ENCODE data around the gene PCDH9.

The PCDH9 gene

DNA sequence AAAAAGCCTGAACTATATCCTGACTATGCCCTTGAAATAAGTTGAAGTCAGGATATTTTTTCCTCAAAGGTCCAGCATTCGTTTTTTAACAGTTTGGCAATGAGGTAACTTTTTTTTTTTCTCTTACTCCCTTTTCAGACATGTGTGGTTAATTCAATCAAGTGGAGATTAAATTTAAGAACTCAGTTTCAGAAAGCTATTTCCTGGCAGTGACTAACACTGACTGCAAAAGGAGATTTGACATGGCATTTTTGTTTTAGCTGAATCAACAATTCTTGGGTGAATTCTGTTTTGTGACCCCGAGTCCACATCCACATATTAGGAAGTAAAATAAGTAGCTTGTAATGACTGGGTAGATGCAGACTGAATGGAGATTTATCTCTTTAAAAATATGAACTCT lies 716.4 kb downstream of the PCDH9 start:
- no peak overlapping the region for H3K4me3 ChIP-seq (ENCODE audit: low read depth, low read length, poor library complexity, severe bottlenecking)
- no peaks in the 10 kb centered on the region for H3K9me2 ChIP-seq (ENCODE audit: low read depth, low read length)
- no peak for TF ChIP-seq EZH2 (IDR thresholded peaks at IDR 0.05; ENCODE audit: borderline replicate concordance, low read length)
- TF ChIP-seq, protein P1, sequence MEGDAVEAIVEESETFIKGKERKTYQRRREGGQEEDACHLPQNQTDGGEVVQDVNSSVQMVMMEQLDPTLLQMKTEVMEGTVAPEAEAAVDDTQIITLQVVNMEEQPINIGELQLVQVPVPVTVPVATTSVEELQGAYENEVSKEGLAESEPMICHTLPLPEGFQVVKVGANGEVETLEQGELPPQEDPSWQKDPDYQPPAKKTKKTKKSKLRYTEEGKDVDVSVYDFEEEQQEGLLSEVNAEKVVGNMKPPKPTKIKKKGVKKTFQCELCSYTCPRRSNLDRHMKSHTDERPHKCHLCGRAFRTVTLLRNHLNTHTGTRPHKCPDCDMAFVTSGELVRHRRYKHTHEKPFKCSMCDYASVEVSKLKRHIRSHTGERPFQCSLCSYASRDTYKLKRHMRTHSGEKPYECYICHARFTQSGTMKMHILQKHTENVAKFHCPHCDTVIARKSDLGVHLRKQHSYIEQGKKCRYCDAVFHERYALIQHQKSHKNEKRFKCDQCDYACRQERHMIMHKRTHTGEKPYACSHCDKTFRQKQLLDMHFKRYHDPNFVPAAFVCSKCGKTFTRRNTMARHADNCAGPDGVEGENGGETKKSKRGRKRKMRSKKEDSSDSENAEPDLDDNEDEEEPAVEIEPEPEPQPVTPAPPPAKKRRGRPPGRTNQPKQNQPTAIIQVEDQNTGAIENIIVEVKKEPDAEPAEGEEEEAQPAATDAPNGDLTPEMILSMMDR (IDR thresholded peaks at IDR 0.05; ENCODE audit: low read length) = no peak
- no peaks in the 10 kb centered on the region for H4K20me1 ChIP-seq (ENCODE audit: insufficient read depth, low read length)
- no peaks in the 10 kb centered on the region for H3K79me2 ChIP-seq (ENCODE audit: insufficient read depth, low read length)
- H3K27ac ChIP-seq (ENCODE audit: low read depth, low read length, poor library complexity, severe bottlenecking) = peak overlapping the region; percentile 2
- H3K4me1 ChIP-seq (ENCODE audit: insufficient read depth, low read length, severe bottlenecking) = peaks cover 18% of the 10 kb centered on the region
- no peaks in the 10 kb centered on the region for H3K27me3 ChIP-seq (ENCODE audit: insufficient read depth, low read length)
- H3K9ac ChIP-seq (ENCODE audit: low read length) = no peak overlapping the region
- no peaks in the 10 kb centered on the region for H3F3A ChIP-seq (ENCODE audit: insufficient read depth, low read length)
- H3K9me3 ChIP-seq (ENCODE audit: low read length) = peaks cover 7% of the 10 kb centered on the region; the same call in 1 of the 2 replicates
- H2AFZ ChIP-seq (ENCODE audit: low read length) = peak overlapping the region; percentile 83
- no peaks in the 10 kb centered on the region for H3K36me3 ChIP-seq (ENCODE audit: insufficient read depth, low read length)
- no peak overlapping the region for H3K4me2 ChIP-seq (ENCODE audit: low read length)

DNA sequence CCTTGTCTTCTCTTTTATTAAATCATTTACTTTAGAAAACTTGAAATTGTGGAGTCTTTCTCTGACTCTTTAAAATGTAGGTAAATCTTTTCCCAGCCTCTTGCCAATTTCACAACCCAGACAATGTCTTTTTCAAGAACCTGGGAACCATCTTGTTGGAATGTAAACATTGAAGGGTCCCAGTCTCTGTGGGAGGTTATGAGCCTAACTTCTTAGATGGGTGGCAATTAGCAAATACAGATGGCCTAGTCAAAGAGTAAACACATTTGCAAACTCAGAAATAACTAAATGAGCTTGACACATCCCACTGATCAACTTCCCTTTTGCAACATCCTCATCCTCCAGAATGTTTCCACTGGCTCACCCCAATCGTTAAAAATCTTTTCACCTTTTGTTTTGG lies 721.0 kb downstream of the PCDH9 start:
- Histone ChIP-seq H3F3A (ENCODE audit: insufficient read depth, low read length) (no peaks in the 10 kb centered on the region), H3K4me1 (ENCODE audit: insufficient read depth, low read length, severe bottlenecking) (peaks cover 10% of the 10 kb centered on the region), H2AFZ (ENCODE audit: low read length) (0 out of 2 replicates have a peak overlapping the region, but pooled peaks have one; percentile 70), H3K79me2 (ENCODE audit: insufficient read depth, low read length) (no peaks in the 10 kb centered on the region), H3K4me3 (ENCODE audit: low read depth, low read length, poor library complexity, severe bottlenecking) (no peak overlapping the region), H3K9ac (ENCODE audit: low read length) (no peak overlapping the region), H3K27ac (ENCODE audit: low read depth, low read length, poor library complexity, severe bottlenecking) (no peak overlapping the region), H3K36me3 (ENCODE audit: insufficient read depth, low read length) (0 out of 2 replicates have a peak, but pooled peaks cover 3% of the 10 kb centered on the region), H3K9me3 (ENCODE audit: low read length) (peaks cover 21% of the 10 kb centered on the region), H3K9me2 (ENCODE audit: low read depth, low read length) (no peaks in the 10 kb centered on the region), H3K4me2 (ENCODE audit: low read length) (no peak overlapping the region), H3K27me3 (ENCODE audit: insufficient read depth, low read length) (no peaks in the 10 kb centered on the region), H4K20me1 (ENCODE audit: insufficient read depth, low read length) (no peaks in the 10 kb centered on the region)
- TF ChIP-seq, protein P1 (IDR thresholded peaks at IDR 0.05; ENCODE audit: low read length) = no peak
- TF ChIP-seq EZH2 (IDR thresholded peaks at IDR 0.05; ENCODE audit: borderline replicate concordance, low read length) = no peak

DNA sequence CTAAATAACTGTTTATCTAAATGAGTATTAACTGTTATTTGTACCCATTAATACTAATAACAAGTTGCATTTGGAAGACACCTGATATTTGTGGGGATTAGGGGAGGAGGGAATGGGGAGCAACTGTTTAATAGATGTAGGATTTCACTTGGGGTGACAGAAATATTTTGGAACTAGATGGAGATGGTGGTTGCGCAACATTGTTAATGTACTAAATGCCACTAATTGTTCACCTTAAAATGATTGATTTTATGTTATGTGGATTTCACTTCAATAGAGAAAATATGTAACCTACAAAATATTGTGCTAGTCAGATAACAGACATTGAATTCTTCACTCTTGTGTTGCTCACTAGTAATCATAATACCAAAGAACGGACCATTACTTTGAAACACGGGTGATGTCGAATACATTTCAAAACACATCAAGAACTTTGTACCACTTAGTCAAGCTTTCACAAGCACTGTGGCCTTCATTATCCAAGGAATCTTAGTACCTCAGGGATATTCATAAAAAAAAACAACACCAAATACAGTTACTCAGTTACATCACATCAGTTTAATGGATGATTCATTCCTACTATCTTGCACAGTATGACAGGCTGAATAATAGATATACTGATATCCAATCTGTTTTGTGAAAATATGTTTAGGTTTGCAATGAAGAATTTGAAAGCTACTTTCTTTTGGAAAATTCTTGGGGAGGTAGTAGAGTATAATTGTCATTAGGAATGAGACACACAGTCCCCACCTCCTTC lies 721.8 kb downstream of the PCDH9 start:
- Histone ChIP-seq H3K36me3 (ENCODE audit: insufficient read depth, low read length) (0 out of 2 replicates have a peak, but pooled peaks cover 3% of the 10 kb centered on the region), H3K27ac (ENCODE audit: low read depth, low read length, poor library complexity, severe bottlenecking) (no peak overlapping the region), H3K27me3 (ENCODE audit: insufficient read depth, low read length) (no peaks in the 10 kb centered on the region), H3K79me2 (ENCODE audit: insufficient read depth, low read length) (no peaks in the 10 kb centered on the region), H3K4me3 (ENCODE audit: low read depth, low read length, poor library complexity, severe bottlenecking) (no peak overlapping the region), H4K20me1 (ENCODE audit: insufficient read depth, low read length) (no peaks in the 10 kb centered on the region), H3K4me1 (ENCODE audit: insufficient read depth, low read length, severe bottlenecking) (peaks cover 1% of the 10 kb centered on the region), H3K9me2 (ENCODE audit: low read depth, low read length) (no peaks in the 10 kb centered on the region), H3F3A (ENCODE audit: insufficient read depth, low read length) (no peaks in the 10 kb centered on the region), H3K9ac (ENCODE audit: low read length) (no peak overlapping the region), H3K9me3 (ENCODE audit: low read length) (peaks cover 21% of the 10 kb centered on the region), H2AFZ (ENCODE audit: low read length) (no peak overlapping the region), H3K4me2 (ENCODE audit: low read length) (no peak overlapping the region)
- no peak for TF ChIP-seq EZH2 (IDR thresholded peaks at IDR 0.05; ENCODE audit: borderline replicate concordance, low read length)
- TF ChIP-seq, protein P1 (IDR thresholded peaks at IDR 0.05; ENCODE audit: low read length) = no peak

Measured in OCI-LY1 (cell line).